ENCODE measurements around the gene TMEM266. TPM values are rescaled to one million over a fixed set of nuclear protein-coding genes. Genes with fewer than 3 reads are reported as not detected.

The TMEM266 gene
- total and polyA plus RNA-seq, 8 donors: 0.35 to 2.8 (median 1.3) TPM; not detected in 4

DNA sequence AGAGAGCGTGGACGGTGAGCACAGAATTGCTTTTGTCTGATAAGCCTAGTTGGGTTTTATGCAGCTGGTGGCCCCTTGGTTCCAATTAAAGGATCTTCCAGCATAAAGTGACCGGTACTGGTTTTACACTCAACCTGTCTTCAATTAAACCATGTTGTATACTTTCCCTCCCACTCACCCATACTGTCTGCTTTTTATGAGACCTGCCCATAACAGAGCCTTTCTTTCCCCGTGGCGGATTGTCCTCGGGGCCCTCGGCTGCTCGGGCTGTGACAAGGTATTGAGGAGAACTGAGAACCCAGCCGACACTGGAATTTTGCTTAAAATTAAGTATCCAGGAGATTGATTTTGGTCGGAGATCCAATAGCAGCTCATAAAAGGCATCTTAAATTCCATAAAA is 98.4 kb downstream of the TMEM266 start:
- no peak for DNase-seq
- Histone ChIP-seq H3K27me3 (no peaks in the 10 kb centered on the region), H3K4me1 (peaks cover 0 to 6% (median 0%) of the 10 kb centered on the region in 4 donors), H3K4me3 (no peak overlapping the region), H3K9me3 (no peaks in the 10 kb centered on the region), H3K36me3 (no peaks in the 10 kb centered on the region), H3K27ac (no peak overlapping the region)
- 89 to 95% (median 93%) methylated on average over 10 of the region's 10 CpGs for whole genome bisulfite sequencing, 5 donors
- TF ChIP-seq EP300 (IDR thresholded peaks at IDR 0.05) (no peak), POLR2A (IDR thresholded peaks at IDR 0.05) (no peak), POLR2AphosphoS5 (IDR thresholded peaks at IDR 0.05) (no peak), CTCF (IDR thresholded peaks at IDR 0.05) (no peak)
- intact Hi-C loops (cut with DNase I; ENCODE audit: low total_unique reads): no loop called here

GRCh38 chr15:76158815-76159214 is 99.0 kb downstream of the TMEM266 start:
- H3K27me3 ChIP-seq: no peaks in the 10 kb centered on the region
- intact Hi-C loops (cut with DNase I; ENCODE audit: low total_unique reads): no loop called here
- DNase-seq: no peak
- no peak overlapping the region for H3K4me3 ChIP-seq
- peaks cover 0 to 11% (median 2%) of the 10 kb centered on the region in 4 donors for H3K4me1 ChIP-seq
- TF ChIP-seq CTCF (IDR thresholded peaks at IDR 0.05) (no peak), EP300 (IDR thresholded peaks at IDR 0.05) (no peak), POLR2A (IDR thresholded peaks at IDR 0.05) (no peak), POLR2AphosphoS5 (IDR thresholded peaks at IDR 0.05) (no peak)
- no peaks in the 10 kb centered on the region for H3K36me3 ChIP-seq
- H3K27ac ChIP-seq: no peak overlapping the region
- WGBS, 5 donors: 79 to 90% (median 79%) methylated on average over 4 to 5 of the region's 5 CpGs
- H3K9me3 ChIP-seq: no peaks in the 10 kb centered on the region

DNA sequence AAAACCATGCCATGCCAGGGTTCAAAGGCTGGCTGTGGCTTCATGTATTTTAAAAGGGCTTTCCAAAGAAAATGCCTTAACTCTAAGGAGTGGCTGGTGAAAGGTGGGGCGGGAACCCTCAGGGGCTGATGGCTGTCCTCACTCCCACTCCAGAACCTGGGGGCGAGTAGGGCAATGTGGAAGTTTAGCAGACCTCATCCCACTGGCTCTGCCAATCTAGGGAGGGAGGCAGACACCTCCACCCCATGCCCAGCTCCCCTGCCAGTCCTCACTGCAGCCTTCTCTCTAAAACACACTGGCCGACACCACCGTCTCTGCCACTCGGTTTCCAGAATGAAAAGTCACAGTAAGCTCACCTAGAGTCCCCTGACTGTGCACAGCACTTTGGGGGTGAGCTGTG is 99.5 kb downstream of the TMEM266 start:
- Histone ChIP-seq H3K27ac (no peak overlapping the region), H3K36me3 (no peaks in the 10 kb centered on the region), H3K4me1 (peaks cover 0 to 14% (median 3%) of the 10 kb centered on the region in 4 donors), H3K9me3 (no peaks in the 10 kb centered on the region), H3K4me3 (no peak overlapping the region), H3K27me3 (no peaks in the 10 kb centered on the region)
- TF ChIP-seq EP300 (IDR thresholded peaks at IDR 0.05) (no peak), POLR2AphosphoS5 (IDR thresholded peaks at IDR 0.05) (no peak), CTCF (IDR thresholded peaks at IDR 0.05) (no peak), POLR2A (IDR thresholded peaks at IDR 0.05) (no peak)
- intact Hi-C loops (cut with DNase I; ENCODE audit: low total_unique reads): no loop called here
- no peak for DNase-seq
- 88 to 93% (median 90%) methylated on average over 5 of the region's 5 CpGs for whole genome bisulfite sequencing, 5 donors

GRCh38 chr15:76160426-76161152 is 100.8 kb downstream of the TMEM266 start:
- Histone ChIP-seq H3K27me3 (no peaks in the 10 kb centered on the region), H3K9me3 (no peaks in the 10 kb centered on the region), H3K4me3 (no peak overlapping the region), H3K4me1 (peaks cover 0 to 14% (median 3%) of the 10 kb centered on the region in 4 donors), H3K27ac (no peak overlapping the region), H3K36me3 (no peaks in the 10 kb centered on the region)
- intact Hi-C loops (cut with DNase I; ENCODE audit: low total_unique reads): no loop called here
- DNase-seq: no peak
- TF ChIP-seq CTCF (IDR thresholded peaks at IDR 0.05) (no peak), POLR2A (IDR thresholded peaks at IDR 0.05) (no peak), EP300 (IDR thresholded peaks at IDR 0.05) (no peak), POLR2AphosphoS5 (IDR thresholded peaks at IDR 0.05) (no peak)
- 87 to 92% (median 88%) methylated on average over 24 of the region's 24 CpGs for WGBS, 5 donors

All from stomach (tissue), 9 donors.